ENCODE results near the gene UBE3D. TPM values are rescaled to one million over a fixed set of nuclear protein-coding genes. Genes with fewer than 3 reads are reported as not detected.

Gene UBE3D
- total RNA-seq, 1 donor from 2014 or later = 12.0 TPM

DNA sequence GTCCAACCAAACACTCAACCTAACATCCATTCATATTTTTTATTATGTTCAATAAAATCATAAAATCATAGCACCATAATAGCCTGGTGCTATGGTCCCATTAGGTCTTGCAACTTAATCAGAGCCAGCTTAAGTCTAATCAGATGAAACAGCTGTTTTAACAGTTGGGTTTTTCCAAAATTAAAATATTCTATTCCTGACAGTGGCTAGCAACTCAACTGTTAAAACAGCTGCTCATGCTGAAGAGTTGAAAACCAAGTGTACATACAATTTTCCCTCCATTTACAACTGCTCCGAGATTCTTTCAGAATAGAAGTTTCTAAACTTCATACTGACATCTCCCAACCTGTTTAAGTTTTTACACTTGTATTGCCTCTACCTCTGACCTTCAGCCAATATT lies 89.5 kb downstream of the UBE3D start:
- no peak for DNase-seq (ENCODE audit: low spot score in 2 of 2, unreplicated experiment in 2 of 2)
- H3K36me3 Mint-ChIP-seq = peaks cover 1% of the 10 kb centered on the region
- H3K4me1 Mint-ChIP-seq = no peaks in the 10 kb centered on the region
- H3K27ac Mint-ChIP-seq = no peak overlapping the region
- H3K4me3 Mint-ChIP-seq = no peak overlapping the region
- TF ChIP-seq, protein P1, sequence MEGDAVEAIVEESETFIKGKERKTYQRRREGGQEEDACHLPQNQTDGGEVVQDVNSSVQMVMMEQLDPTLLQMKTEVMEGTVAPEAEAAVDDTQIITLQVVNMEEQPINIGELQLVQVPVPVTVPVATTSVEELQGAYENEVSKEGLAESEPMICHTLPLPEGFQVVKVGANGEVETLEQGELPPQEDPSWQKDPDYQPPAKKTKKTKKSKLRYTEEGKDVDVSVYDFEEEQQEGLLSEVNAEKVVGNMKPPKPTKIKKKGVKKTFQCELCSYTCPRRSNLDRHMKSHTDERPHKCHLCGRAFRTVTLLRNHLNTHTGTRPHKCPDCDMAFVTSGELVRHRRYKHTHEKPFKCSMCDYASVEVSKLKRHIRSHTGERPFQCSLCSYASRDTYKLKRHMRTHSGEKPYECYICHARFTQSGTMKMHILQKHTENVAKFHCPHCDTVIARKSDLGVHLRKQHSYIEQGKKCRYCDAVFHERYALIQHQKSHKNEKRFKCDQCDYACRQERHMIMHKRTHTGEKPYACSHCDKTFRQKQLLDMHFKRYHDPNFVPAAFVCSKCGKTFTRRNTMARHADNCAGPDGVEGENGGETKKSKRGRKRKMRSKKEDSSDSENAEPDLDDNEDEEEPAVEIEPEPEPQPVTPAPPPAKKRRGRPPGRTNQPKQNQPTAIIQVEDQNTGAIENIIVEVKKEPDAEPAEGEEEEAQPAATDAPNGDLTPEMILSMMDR (IDR thresholded peaks at IDR 0.05; ENCODE audit: unreplicated experiment) = no peak
- peaks cover 5% of the 10 kb centered on the region for H3K9me3 Mint-ChIP-seq
- H3K27me3 Mint-ChIP-seq (ENCODE audit: low read depth) = no peaks in the 10 kb centered on the region

DNA sequence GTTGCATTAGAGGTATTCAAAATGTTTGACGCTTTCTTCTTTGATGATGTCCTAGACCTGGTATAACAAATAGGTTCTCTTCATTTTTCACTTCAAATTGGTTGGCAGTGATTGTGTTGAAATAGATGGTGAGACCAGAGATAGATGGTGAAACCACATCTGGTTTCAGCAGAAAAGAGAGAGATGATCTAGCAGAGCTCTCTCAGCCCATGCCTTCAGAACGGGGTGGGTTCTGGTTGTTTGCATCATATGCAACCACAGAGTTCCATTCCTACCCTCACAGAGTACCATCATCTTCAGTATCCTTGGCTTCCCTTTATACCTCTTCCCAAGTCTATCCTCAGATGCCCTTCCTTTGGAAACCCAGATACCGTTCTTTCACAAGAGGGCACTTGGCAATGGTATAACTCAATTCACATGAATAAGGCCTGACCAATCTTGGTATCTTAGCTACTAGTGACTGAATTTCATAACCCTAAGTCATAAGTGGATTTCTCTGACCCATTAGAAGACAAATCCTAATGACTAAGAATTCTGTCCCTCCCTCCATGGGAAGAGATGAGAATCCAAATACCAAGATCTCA lies 93.7 kb downstream of the UBE3D start:
- Mint-ChIP-seq H3K27ac (no peak overlapping the region), H3K4me3 (no peak overlapping the region), H3K4me1 (no peaks in the 10 kb centered on the region), H3K27me3 (ENCODE audit: low read depth) (no peaks in the 10 kb centered on the region), H3K36me3 (peaks cover 2% of the 10 kb centered on the region), H3K9me3 (peaks cover 7% of the 10 kb centered on the region)
- no peak for DNase-seq (ENCODE audit: low spot score in 2 of 2, unreplicated experiment in 2 of 2)
- TF ChIP-seq, protein P1 (IDR thresholded peaks at IDR 0.05; ENCODE audit: unreplicated experiment) = no peak

DNA sequence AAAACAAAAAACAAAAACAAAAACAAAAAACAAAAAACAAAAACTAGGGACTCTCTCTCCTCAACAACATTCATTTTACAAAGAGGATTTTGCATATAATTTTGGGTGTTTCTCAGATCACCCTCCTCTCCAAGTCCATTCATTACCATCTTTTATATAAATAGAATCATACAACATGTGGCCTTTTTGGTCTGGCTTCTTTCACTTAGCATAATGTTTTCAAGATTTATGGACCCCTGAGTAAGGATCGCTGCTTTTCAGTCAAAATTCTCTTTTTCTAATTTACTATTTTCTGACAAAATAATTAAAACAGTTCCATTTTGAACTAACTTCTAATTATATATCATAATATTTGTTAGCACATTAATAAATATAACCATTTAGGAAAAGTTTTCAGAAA lies 94.8 kb downstream of the UBE3D start:
- H3K4me3 Mint-ChIP-seq = no peak overlapping the region
- peaks cover 2% of the 10 kb centered on the region for H3K36me3 Mint-ChIP-seq
- H3K27me3 Mint-ChIP-seq (ENCODE audit: low read depth) = no peaks in the 10 kb centered on the region
- H3K9me3 Mint-ChIP-seq = peaks cover 12% of the 10 kb centered on the region
- TF ChIP-seq, protein P1 (IDR thresholded peaks at IDR 0.05; ENCODE audit: unreplicated experiment) = no peak
- no peak overlapping the region for H3K27ac Mint-ChIP-seq
- H3K4me1 Mint-ChIP-seq = no peaks in the 10 kb centered on the region
- DNase-seq (ENCODE audit: low spot score in 2 of 2, unreplicated experiment in 2 of 2) = no peak

DNA sequence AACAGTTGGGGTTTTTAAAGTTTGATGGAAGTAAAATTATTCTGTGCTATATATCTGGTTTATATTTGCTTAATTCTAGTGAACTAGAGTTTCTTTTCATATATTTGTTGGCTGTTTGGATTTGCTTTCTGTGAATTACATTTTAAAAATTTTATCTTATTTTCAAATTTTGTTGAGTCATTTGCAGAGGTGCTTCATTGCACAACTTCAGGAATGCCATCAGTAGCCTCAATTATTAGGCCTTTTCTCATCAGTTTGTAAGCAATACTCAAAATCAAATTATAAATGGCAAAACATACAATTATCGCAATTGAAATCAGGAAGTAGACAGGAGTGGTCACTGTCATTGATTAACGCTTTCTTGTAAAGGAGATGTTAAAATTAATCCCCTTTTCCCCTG lies 96.9 kb downstream of the UBE3D start:
- Mint-ChIP-seq H3K27ac (no peak overlapping the region), H3K36me3 (peaks cover 2% of the 10 kb centered on the region), H3K4me1 (no peaks in the 10 kb centered on the region), H3K9me3 (peaks cover 12% of the 10 kb centered on the region), H3K4me3 (no peak overlapping the region), H3K27me3 (ENCODE audit: low read depth) (no peaks in the 10 kb centered on the region)
- TF ChIP-seq, protein P1 (IDR thresholded peaks at IDR 0.05; ENCODE audit: unreplicated experiment) = no peak
- DNase-seq (ENCODE audit: low spot score in 2 of 2, unreplicated experiment in 2 of 2) = no peak

DNA sequence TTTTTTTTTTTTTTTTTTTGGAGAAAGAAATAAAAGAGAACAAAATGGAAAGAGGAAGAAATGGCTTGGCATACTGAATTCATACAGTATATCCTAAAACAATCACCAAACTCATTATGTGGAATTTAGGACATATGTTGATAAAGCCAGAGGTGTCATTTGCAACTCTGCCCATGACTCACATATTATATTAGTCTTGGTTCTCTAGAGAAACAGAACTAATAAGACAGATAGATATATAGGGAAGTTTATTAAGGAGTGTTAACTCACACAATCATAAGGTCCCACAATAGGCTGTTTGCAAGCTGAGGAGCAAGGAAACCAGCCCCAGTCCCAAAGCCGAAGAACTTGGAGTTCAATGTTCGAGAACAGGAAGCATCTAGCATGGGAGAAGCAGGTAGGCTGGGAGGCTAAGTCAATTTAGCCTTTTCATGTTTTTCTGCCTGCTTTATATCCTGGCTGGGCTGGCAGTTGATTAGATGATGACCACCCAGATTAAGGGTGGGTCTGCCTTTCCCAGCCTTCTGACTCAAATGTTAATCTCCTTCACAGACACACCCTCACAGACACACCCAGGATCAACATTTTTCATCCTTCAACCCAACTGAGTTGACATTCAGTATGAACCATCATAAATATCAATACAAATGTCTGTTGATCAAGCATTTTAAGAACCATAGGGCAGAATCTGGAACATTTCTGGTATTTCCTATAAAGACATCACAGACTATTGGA lies 102.3 kb downstream of the UBE3D start:
- H3K27me3 Mint-ChIP-seq (ENCODE audit: low read depth) = no peaks in the 10 kb centered on the region
- peaks cover 7% of the 10 kb centered on the region for H3K9me3 Mint-ChIP-seq
- H3K27ac Mint-ChIP-seq = no peak overlapping the region
- peaks cover 2% of the 10 kb centered on the region for H3K36me3 Mint-ChIP-seq
- peaks cover 17% of the 10 kb centered on the region for H3K4me1 Mint-ChIP-seq
- no peak for DNase-seq (ENCODE audit: low spot score in 2 of 2, unreplicated experiment in 2 of 2)
- no peak overlapping the region for H3K4me3 Mint-ChIP-seq
- TF ChIP-seq, protein P1 (IDR thresholded peaks at IDR 0.05; ENCODE audit: unreplicated experiment) = no peak

Data from mesothelial cell of epicardium (in vitro differentiated cells).